HAP-1 (cell line): ENCODE measurements around the gene MMUT.
"Not testable (repeated sequence)": the region's sequence is repeated elsewhere in the genome, so short reads cannot be mapped to it uniquely, and the experiment has no call there.

Source experiments
- DNase-seq, 2 experiments: peaks; one replicate each; pipeline ENCODE4 v3.0.0-alpha.2; 2016 to 2020; ENCODE audit warnings: low spot score in 2 of 2
- H3K27me3 ChIP-seq: fragments of 250-450 bp; sonication (Bioruptor Pico); 2 replicates; pipeline ENCODE4 v1.5.1; 2020; ENCODE audit warnings: low read depth, mild to moderate bottlenecking, moderate library complexity
- H3K36me3 ChIP-seq: fragments of 250-450 bp; sonication (Bioruptor Pico); replicated peaks from 2 replicates; pipeline ENCODE4 v1.5.1; 2020; ENCODE audit warnings: mild to moderate bottlenecking
- H3K4me1 ChIP-seq: fragments of 250-450 bp; sonication (Bioruptor Pico); 2 replicates; pipeline ENCODE4 v1.5.1; 2020; ENCODE audit warnings: mild to moderate bottlenecking
- H3K4me3 ChIP-seq: fragments of 250-450 bp; sonication (Bioruptor Pico); 2 replicates; pipeline ENCODE4 v1.5.1; 2020; ENCODE audit warnings: mild to moderate bottlenecking, moderate library complexity
- H3K9me3 ChIP-seq: fragments of 250-450 bp; sonication (Bioruptor Pico); 2 replicates; pipeline ENCODE4 v1.5.1; 2020; ENCODE audit warnings: mild to moderate bottlenecking, moderate library complexity
- in situ Hi-C: fragments of 300-500 bp; cut with MboI; formaldehyde crosslinking; loops from 3 replicates; pipeline ENCODE4 v1.14.3; 2020; ENCODE audit warnings: low sequenced_read_pairs, inconsistent platforms, mixed read lengths

MMUT gene

GRCh38 chr6:49406250-49406970 is 56.6 kb downstream of the MMUT start:
- in situ Hi-C loops: loop anchor here (25.0 kb wide), 1 partner anchor 1619 kb away; the partner anchor contains the start of gene OPN5
- no peaks in the 10 kb centered on the region for H3K4me1 ChIP-seq
- no peak overlapping the region for H3K4me3 ChIP-seq
- no peaks in the 10 kb centered on the region for H3K36me3 ChIP-seq
- no peak for DNase-seq
- no peaks in the 10 kb centered on the region for H3K9me3 ChIP-seq
- H3K27me3 ChIP-seq: peaks cover 2% of the 10 kb centered on the region; the same call in 1 of the 2 replicates

DNA sequence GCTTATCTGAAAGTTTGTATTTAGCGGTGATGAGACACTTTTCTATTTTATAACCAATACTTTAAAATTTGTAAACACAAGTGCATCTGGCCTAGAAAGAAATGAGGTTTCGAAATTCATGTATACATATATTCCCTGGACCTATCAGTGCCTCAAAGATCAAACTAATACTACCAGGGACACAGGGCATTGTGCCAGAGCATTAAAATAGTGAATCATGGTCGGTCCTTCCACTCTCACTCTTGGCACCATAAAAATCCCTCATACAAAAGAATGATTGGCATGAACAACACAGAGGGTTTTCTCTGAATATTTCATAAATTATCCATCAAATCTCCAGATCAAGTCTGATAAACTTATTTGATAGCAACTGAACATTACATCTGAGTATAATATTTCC is 62.0 kb downstream of the MMUT start:
- no peaks in the 10 kb centered on the region for H3K9me3 ChIP-seq
- DNase-seq: no peak
- H3K4me1 ChIP-seq: no peaks in the 10 kb centered on the region
- no peak overlapping the region for H3K4me3 ChIP-seq
- no peaks in the 10 kb centered on the region for H3K36me3 ChIP-seq
- in situ Hi-C loops: loop anchor here (25.0 kb wide), 1 partner anchor 1614 kb away; the partner anchor contains the start of gene OPN5
- no peaks in the 10 kb centered on the region for H3K27me3 ChIP-seq

GRCh38 chr6:49386667-49387508 is 76.2 kb downstream of the MMUT start:
- H3K9me3 ChIP-seq, H3K27me3 ChIP-seq, DNase-seq, H3K36me3 ChIP-seq, H3K4me3 ChIP-seq, in situ Hi-C loops, H3K4me1 ChIP-seq: not testable (repeated sequence)

DNA sequence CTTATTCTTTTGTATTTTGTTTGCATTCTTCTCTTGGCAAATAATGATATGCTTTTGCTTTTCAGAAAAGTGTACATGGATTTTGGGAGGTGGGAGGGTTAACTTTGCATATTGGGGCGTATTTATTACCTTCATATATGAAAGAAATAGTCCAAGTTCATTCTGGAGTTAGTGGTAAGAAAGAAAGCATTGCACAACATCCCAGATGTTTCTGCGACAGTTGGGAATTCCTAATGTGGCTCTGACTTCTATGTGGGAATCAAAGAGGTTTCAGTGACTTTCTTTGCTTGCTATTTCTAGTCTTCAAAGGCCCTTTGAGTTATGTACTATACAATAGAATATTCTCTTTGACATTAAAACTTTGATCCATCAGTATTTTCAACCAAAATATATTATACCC is 78.1 kb downstream of the MMUT start:
- Histone ChIP-seq H3K4me3 (no peak overlapping the region), H3K36me3 (no peaks in the 10 kb centered on the region), H3K27me3 (no peaks in the 10 kb centered on the region), H3K4me1 (no peaks in the 10 kb centered on the region), H3K9me3 (no peaks in the 10 kb centered on the region)
- in situ Hi-C loops: no loop called here
- no peak for DNase-seq
